ENCODE measurements around the gene C1QC.
"Not testable (repeated sequence)": the region's sequence is repeated elsewhere in the genome, so short reads cannot be mapped to it uniquely, and the experiment has no call there.

Gene C1QC

DNA sequence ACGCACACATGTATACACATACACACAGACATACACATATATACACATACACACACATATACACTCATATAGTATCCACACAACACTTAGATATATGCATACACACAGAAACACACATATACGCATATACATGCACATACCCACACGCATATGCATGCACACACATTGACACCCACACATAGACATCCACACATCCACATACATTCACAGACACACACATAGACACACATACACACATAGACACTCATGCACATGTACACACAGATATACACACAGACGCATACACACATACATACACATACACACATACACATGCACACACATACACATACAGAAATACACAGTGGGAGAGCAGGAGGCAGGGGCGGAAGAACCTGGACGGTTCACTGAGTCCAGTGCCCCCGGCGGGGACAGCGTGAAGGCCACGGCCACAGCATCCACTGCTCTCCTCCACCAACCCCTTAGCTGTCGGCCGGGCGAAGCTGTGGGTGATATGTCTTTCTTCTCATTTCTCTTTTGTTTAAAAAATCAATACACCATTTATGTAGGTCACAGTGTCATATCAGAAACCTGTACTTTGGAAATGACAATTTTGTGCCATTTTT lies 6.8 kb downstream of the C1QC start:
- no peak for DNase-seq

DNA sequence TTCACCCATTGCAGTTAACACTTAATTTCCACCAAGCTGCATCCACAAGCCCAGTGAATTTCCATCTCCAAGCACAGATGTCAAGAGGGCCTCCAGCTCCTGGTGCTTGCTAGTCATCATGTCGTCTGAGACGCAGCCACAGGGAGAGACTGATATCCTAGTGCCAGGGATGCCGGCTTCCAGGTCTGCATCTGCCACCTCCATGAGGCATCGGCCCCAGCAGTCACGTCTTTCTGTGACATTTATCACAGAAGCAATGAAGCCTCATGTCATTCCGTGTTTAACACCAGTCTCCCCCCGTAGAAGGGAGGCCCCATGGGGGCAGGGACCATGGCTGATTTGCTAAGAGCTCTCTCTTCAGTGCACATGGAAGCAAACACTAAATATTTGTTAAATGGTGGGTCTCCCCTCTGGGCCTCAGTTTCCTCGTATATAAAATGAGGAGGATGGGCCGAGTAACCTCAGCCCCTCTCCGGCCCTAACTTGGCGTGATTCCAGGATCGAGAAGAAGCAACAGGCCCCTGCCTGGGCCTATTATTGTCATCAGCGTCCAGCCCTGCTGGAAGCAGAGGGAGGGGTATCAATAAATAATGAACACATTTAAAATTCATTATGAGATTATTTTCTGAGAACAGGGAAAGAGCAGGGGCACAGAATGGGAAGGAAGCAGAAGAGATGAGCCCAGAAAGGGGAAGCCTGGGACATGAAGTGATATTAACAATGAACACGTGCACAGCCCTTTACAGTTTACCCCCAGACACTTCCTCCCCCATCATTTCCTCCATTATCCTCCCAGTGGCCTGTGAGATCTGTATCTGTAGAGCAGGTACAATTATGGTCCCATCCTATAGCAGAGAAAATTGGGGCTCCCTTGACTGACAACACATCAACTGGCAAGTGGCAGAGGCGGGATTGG lies 8.8 kb downstream of the C1QC start:
- no peak for DNase-seq

DNA sequence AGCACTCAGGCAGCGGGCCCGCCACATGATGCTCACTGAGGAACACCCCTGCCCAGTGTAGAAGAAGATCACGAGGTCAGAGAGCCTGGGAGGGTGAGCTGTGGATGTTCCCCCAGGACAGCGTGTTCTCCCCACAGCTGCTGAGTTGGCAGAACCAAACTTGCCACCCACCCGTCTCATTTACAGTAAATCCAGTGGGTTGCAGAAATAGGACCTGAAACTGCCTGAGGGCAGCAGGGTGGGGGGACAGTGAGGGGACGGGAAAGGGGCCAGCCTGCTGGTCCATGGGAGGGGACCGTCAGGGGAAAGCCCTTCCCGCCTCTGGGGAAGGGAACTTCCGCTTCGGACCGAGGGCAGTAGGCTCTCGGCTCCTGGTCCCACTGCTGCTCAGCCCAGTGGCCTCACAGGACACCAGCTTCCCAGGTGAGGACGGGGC lies 9.5 kb downstream of the C1QC start, which contains the start of gene C1QB:
TSS of gene C1QB (plus strand) at position 356 of the 436 bp plus-strand sequence. CDS start 6,227 bp downstream, outside the sequence.
- peak in 28 of 56 donors; percentile 2 to 51 (median 29) for DNase-seq

DNA sequence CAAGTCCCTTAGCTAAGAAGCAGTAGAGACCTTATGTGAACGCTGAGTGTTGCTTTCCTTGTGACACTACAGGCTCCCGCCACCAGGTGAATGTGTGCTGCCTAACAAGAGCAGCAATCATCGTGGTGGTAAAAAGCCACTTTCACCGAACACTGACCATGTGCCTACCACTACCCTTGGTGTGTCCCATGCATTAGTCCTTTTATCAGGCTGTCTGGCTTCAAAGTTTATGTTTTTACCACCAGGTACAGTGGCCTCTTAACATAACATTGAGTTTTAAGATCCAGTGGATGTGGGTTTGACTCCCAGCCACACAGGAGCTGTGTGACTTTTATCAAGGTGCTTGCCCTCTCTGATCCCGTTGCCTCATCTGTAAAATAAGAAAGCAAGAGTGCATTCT lies 11.3 kb downstream of the C1QC start:
- no peak for DNase-seq

DNA sequence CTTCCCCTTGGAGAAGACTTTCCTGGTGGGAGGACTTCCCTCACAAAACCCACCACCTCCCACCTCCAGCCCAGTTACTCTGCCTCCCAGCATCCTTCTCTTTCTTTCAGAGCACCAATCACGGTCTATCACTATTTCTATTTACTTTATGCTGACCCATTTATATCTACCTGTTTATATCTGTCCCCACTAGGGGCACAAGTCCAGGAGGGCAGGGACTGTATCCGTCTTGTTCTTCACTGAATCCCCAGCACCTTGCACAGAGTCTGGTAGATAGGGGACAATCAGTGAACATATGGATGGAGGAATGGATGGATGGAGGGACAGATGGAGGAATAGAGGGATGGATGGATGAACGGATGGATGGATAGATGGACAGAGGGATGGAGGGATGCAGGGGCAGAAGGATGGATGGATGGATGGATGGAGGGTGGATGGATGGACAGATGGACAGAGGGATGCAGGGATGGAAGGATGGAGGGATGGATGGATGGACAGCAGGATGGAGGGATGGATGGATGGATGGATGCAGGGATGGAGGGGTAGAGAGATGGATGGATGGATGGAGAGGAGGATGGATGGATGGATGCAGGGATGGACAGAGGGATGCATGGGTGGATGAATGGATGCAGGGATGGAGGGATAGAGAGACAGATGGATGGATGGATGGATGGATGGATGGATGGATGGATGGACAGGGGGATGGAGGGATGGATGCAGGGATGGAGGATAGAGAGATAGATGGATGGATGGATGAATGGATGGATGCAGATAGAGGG lies 15.1 kb downstream of the C1QC start:
- DNase-seq: no peak

DNA sequence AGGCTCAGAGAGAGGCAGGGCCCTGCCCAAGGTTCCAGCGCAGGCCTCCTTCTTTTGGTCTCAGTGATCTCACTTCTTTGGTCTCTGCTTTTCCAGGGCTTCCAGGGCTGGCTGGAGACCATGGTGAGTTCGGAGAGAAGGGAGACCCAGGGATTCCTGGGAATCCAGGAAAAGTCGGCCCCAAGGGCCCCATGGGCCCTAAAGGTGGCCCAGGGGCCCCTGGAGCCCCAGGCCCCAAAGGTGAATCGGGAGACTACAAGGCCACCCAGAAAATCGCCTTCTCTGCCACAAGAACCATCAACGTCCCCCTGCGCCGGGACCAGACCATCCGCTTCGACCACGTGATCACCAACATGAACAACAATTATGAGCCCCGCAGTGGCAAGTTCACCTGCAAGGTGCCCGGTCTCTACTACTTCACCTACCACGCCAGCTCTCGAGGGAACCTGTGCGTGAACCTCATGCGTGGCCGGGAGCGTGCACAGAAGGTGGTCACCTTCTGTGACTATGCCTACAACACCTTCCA lies 17.3 kb downstream of the C1QC start:
- DNase-seq: no peak

DNA sequence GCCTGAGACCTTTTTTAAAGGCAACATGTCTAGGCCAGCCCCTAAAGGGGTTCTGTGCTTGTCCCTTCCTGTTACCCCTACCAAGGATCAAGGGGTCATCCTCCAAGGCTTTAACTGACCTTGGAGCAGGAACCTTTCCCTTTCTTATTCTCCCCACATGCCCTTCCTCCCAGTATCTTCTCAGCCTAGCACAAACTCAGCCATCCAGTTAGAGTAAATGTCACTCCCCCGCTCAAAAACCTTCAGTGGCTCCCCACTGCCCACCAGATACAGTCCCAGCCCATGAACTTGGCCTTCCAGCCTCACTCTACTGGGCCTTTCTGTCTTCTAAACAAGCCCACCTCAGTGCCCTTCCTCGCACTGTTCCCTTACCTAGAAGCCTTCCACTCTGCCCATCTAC lies 18.4 kb downstream of the C1QC start:
- no peak for DNase-seq

DNA sequence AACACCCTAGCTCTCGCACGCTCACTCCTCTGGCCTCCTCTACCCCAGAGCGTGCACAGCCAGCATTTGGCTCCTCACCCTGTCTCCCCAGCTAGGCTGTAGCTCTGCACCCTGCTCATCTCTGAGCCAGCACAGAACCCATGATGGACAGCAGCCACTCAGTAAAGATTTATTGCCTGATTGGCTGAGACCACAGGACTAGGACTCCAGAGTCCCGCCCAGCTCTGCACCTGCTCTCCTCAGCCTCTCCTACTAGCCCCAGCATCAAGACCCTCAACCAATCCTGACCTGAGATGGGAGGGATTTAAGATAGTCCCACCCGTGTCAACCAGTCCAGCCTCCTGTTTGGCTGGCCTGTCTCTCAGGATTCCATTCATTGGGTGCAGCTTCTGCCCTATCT lies 18.9 kb downstream of the C1QC start:
- peak in 22 of 56 donors; percentile 7 to 45 (median 21) for DNase-seq

DNA sequence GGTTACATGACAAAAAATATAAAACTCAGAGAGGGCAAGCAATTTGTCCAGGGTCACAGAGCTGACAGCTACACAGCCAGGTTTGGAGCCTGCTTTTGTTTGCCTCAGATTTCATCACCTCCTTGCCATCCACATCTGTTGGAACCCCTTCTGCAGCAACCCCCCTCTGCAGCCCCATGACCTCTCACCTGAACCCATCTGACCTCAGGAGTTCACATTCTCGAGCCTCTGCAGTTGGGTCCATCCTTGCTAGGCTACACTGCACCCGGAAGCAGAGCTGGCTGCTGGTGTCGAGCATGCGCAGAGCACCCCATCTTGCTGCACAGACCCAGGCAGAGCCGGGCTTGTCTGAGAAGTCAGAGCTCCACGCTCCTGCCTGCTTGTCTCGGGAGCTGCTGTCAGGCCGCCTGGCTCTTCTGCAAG lies 19.6 kb downstream of the C1QC start:
- no peak for DNase-seq

DNA sequence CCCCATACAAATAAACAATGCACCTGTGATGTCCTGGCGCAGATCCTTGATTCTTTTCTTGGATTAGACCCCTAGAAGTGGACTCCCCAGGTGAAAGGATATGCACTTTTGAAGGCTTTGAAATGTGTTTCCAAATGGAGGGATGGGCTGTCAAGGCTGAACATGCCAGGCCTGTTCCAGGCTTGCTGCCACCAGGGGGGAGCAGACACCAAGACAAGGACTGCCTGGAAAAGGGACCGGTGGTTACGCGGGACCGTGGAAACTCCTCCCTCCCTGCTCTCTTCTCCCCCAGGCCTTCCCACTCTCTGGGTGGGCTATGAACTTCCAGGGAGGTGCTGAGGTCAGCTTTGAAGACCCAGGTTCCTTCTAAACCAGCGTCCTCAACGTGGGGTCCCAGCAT lies 22.3 kb downstream of the C1QC start:
- peak in 6 of 56 donors; percentile 1 to 38 (median 16) for DNase-seq

DNA sequence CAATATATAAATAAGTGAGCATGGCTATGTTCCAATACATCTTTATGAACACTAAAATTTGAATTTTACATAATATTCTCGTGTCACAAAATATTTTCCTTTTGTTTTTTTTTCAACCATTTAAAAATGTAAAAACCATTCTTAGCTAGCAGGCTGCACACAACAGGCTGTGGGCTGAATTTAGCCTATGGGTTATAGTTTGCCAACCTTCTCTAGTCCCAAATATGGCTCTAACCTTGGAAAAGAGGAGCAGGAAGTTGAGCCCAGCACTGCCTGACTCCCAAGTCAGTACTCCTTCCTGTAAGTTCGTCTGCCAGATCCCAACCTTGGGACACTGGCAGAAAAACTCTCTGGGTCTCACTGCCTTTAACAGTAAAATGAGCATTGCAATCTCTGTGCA lies 23.0 kb downstream of the C1QC start:
- no peak for DNase-seq

DNA sequence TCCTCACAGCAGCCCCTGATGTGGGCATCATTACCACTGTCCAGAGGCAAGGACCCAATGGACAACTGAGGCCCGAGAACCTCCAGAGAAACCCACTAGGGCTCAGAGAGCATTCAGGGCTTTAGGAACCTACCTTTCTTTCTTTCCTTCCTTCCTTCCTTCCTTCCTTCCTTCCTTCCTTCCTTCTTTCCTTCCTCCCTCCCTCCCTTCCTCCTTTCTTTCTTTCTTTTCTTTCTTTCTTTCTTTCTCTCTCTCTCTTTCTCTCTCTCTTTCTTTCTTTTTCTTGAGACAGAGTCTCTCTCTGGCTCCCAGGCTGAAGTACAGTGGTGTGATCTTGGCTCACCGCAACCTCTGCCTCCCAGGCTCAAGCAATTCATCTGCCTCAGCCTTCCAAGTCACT lies 25.4 kb downstream of the C1QC start:
- not testable (repeated sequence) for DNase-seq

DNA sequence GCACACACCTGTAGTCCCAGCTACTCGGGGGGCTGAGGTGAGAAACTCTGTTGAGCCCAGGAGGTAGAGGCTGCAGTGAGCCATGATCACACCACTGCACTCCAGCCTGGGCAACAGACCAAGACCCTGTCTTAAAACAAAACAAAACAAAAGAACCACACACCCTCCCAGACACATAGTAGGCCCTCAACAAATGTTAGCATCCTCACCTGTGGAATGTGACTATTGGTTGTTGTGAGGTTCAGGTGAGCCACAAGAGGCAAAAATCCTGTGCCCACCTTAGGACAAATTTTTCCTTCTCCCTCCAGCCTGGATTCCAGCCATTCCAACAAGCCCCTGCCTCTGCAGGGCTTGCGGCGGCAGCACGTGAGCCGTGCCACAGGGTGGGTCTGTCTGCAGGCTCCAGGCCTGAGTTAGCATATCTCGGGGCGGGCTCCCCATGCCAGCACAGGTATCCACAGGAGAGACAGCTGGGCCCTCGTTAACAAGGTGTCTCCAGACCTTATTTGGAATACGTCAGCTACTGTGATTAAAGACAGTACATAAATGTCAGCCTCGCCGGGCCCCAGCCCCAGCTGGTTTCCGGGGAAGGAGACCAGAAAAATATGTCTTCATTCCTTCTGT lies 27.0 kb downstream of the C1QC start:
- DNase-seq: no peak

DNA sequence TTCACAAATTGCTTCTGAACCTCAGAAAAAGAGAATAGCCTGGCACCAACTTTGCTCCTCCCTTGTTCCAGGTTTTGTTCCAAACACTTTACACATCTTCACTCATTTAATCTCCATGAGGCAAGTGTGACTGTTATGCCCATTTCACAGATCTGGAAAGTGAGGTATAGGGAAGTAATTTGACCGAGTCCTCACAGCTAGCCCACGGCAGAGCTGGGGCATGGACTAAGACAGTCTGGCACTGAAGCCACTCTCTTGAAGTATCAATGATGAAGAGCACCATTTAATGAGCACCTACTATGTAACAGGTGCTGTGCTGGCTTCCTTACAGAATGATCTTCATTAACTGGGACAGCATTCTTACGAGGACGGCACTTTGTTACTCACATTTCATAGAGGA lies 28.6 kb downstream of the C1QC start:
- DNase-seq: no peak

DNA sequence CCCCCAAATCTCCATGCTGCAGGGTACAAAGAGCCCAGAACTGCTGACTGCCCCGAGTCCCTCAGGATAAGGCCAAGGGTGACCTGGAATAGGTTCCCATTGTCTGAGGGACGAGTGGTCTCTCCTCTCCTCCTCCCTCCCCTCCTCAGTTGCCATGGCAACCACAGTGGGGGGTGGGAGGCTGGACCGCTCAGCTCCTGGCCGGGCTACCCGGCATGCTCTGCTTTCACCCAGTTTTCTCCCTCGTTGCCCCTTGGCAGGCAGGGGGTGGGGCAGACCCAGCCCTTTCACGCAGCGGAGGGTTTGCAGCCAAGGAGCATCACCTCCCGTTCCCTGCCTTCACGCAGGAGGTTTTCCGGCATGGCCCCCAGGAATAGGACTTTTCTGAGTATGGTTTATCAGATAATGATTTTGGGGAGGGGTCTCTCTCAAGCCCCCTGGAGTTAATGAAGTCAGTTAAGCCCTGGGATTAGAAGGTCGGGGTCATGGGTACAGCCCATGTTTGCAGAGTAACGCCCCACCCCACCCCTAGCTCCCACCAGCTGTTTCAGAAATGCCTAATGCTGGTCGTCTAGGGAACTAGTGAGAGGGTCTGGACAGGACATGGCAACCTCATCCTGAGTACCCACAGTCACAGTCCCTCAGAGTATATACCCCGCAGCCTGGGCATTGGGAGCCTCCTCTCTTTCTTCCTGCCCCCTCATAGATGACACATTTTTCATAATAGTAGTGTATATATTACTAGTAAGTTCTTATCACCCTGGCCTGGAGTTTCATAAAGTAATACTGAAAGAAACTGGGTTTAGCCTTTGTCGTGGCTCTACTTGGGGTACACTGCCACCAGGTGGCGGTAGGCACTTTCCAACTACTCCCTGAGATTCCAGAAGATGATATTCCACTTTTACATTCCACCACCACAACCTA lies 30.3 kb downstream of the C1QC start:
- DNase-seq: peak in 30 of 56 donors; percentile 1 to 79 (median 25)

DNA sequence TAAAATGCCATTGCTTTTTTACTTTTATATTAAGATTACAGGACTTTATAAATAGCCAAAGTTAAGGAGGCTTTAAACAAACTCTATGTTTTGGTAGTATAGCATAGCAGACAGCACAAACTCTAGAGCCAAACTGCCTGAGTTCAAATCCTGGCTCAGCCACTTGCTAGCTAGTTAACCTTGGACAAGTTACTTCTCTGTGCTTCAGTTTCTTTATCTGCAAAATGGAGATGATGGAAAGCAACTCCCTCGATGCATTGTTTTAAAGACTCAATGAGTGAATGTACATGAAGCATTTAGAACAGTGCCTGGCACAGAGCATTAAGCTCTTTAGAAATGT lies 30.9 kb downstream of the C1QC start:
- no peak for DNase-seq

DNA sequence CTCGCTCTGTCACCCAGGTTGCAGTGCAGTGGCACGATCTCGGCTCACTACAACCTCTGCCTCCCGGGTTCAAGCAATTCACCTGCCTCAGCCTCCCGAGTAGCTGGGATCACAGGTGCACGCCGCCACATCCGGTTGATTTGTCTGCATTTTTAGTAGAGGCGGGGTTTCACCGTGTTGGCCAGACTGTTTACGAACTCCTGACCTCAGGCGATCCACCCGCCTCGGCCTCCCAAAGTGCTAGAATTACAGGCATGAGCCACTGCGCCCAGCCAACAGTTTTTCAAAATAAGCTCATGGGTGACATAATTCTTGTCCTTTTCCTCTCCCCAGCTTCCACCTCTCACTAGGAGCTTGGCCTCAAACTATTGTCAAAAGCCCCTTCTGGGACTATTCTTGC lies 32.7 kb downstream of the C1QC start:
- not testable (repeated sequence) for DNase-seq

DNA sequence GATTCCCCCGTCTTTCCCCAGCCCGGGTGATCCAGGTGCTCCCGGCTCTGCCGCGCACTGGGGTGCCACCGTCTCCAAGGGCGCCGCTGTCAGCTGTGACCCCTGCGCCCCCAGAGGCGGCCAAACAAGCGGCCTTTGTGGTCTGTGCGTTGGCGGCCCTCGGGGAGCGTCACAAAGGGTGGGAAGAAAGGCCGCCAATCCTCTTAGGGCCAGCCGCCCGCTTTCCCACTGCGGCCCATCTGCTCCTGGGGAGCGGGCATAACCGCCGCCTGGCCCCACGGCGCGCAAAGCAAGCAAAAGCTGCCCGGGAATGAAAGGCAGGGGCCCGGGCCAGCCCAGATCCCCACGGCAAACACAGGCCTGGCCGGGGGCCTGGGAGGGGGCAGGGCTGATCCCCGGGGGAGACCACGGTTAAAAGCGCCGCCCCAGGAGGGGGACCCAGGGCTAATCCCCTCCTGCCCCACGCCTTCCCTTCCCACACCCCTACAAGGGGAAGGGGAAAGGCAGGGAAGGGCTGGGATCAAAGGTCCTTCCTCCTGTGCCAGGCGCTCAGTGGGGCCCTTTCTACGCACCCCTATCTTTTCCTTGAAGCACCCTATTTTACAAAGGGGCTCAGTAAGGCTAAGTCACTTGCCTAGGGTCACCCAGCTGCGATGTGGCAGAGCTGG lies 33.6 kb downstream of the C1QC start:
- peak in 7 of 56 donors; percentile 2 to 26 (median 15) for DNase-seq
